Measurements from ENCODE around the gene ENDOU.
"Not testable (repeated sequence)": the region's sequence is repeated elsewhere in the genome, so short reads cannot be mapped to it uniquely, and the experiment has no call there.

ENDOU gene

DNA sequence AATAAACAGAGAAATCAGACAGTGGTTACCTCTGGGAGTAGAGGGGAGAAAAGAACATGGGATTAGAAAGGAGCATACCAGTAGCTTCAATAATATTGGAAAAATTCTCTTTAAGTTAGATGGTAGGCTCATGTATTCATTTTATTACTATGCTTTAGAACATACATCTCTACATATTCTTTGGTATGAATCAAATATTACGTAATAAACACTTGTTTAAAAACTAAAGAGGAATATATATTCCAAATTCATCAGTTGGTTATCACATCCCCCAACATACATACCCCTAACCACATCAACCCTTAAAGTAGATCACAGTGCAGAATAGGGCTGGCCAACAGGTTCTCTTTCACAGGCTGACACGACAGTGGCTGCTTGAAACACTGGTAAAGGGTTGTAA, 25.0 kb downstream of the ENDOU start:
- no peak for DNase-seq (ENCODE audit: insufficient read length, low spot score)
- FAIRE-seq, result no peak

DNA sequence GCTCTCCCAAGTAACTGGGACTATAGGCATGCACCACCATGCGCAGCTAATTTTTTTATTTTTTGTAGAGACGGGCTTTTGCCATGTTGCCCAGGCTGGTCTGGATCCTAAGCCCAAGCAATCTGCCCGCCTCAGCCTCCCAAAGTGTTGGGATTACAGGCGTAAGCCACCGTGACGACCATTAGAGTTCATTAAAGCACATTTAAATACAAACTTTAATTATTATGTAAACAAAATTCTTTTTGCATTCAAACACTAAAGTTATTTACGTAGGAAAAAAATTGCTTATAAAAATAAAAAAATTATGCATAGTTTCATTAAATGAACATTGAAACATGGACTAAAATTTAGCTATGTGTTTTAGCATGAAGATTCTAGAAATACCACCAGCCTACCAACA, 26.7 kb downstream of the ENDOU start:
- FAIRE-seq, result no peak
- DNase-seq (ENCODE audit: insufficient read length, low spot score), result no peak

DNA sequence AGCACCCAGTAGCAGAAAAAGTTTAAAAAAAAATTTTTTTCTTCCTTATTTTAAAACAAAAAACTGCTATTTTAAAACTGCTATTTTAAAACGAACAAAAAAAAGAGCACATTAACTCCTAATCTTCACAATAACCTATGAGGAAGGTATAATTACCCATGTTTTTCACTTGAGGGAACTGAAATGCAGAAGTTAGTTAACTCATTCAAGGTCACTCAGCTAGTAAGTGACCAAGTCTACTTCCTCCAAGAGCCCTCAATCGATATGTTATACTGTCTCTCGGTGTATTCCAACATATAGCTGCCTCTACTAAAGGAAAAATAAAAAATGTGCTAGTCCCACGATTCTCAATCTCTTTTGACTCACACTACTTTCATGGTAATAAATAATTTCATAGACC, 27.2 kb downstream of the ENDOU start:
- DNase-seq (ENCODE audit: insufficient read length, low spot score) (no peak), FAIRE-seq (no peak)

DNA sequence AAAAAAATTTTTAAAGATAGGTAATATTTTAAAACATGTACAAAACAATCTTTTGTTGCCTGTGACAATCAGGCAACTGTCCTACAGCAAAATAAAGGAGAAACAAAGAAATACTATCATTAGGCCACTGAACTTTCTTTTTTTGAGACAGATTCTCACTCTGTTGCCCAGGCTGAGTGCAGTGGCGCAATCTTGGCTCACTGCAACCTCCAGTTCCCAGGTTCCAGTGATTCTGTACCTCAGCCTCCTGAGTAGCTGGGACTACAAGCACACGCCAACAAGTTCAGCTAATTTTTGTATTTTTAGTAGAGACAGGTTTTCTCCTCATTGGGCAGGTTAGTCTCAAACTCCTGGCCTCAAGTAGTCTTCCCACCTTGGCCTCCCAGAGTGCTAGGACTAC, 36.1 kb downstream of the ENDOU start:
- FAIRE-seq, result no peak

DNA sequence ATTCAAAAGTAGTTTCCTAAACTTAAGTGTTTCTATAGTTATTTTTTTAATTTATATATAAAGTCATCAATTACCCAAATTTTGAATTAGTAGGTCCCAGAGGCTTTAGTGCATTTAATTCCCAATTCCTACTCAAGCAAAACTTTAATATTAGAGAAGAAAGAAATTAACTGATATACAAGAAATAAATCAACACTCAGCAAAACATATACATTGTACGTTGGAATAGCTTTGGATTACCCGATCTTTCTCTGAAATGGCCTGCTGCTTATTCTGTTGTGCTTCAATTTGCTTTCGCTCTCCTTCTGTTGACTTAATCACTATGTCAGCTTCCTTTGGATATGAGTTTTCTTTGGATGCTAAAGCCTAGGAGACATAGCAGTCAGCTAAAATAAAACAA, 37.7 kb downstream of the ENDOU start:
- no peak for DNase-seq (ENCODE audit: insufficient read length, low spot score)
- FAIRE-seq, result no peak

More for the DNA sequence above, 36.1 kb downstream of the ENDOU start:
- DNase-seq (ENCODE audit: insufficient read length, low spot score), result no peak

DNA sequence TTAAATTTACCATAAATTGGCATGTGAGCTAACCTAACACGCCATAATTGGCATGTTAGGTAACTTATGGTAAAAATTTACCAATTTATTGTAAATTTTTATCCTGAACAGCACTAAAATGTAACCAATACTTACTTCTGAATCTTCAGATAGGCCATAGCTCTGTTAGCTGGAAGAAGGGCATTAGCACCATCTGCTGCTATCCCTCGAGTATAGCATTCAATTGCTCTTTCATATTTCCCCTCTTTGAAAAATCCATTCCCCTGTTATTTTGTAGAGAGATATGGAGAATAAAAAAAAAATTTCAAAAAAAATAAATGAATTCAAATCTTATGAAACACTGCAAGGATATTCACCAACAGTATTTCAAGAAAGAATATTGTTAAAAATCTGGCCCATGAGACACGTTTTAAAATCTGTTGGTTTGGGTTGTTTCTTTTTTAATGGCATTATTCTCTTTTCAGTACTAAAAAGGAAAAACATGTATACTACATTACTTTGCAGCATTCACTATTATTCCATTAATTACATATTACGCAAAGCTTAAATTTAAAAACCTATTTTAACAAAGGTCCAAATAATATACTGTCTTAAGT, 38.5 kb downstream of the ENDOU start:
- no peak for DNase-seq (ENCODE audit: insufficient read length, low spot score)
- FAIRE-seq, result peak; percentile 74

DNA sequence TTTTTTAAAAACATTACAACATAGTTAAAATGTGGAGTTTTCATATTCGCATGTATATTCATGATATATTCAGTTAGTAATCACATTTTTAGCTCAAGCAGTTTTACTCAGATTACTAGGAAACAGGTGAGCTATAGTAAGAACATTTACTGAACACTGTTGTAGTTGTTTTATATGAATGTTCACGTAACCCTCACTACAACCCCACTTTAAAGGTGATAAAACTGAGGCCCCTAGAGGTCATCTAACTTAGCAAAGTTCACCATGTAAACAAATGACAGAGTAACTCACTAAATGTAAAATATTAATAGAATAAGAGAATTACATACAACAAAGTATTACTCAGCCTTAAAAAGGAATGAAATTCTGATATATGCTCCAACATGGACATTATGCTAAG, 45.5 kb downstream of the ENDOU start:
- no peak for DNase-seq (ENCODE audit: insufficient read length, low spot score)
- no peak for FAIRE-seq

DNA sequence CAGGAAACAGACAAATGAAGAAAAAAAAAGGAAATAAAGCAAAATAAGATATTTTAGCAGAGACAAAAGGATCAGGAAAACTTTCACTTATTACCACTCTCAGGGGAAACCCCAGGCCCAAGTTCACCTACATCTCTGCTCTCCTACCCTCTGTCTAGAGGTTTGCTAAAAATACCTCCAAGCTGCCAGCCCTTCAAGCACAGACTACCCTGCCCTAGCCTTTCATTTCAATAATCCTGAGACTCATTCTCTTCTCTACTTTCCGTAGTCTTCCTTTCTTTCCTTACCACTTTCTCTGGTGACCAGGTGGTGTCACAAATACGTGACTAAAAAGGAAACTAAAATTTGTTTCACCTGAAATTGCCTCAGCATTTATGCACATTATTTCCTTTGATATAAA, 53.2 kb downstream of the ENDOU start:
- no peak for DNase-seq (ENCODE audit: insufficient read length, low spot score)
- FAIRE-seq, result no peak

DNA sequence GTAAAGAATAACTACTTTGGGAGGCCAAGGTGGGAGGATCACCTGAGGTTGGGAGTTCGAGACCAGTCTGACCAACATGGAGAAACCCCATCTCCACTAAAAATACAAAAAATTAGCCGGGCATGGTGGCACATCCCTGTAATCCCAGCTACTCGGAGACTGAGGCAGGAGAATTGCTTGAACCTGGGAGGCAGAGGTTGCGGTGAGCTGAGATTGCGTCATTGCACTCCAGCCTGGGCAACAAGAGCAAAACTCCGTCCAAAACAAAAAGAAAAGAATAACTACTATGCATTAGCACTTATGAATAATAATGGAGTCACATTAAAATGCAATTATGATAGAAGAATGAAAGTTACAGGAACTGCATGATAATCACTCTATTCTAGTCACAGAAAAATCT, 57.4 kb downstream of the ENDOU start:
- FAIRE-seq; DNase-seq (ENCODE audit: insufficient read length, low spot score): not testable (repeated sequence)
